Measurements from ENCODE around the gene ERMARD.

The ERMARD gene

DNA sequence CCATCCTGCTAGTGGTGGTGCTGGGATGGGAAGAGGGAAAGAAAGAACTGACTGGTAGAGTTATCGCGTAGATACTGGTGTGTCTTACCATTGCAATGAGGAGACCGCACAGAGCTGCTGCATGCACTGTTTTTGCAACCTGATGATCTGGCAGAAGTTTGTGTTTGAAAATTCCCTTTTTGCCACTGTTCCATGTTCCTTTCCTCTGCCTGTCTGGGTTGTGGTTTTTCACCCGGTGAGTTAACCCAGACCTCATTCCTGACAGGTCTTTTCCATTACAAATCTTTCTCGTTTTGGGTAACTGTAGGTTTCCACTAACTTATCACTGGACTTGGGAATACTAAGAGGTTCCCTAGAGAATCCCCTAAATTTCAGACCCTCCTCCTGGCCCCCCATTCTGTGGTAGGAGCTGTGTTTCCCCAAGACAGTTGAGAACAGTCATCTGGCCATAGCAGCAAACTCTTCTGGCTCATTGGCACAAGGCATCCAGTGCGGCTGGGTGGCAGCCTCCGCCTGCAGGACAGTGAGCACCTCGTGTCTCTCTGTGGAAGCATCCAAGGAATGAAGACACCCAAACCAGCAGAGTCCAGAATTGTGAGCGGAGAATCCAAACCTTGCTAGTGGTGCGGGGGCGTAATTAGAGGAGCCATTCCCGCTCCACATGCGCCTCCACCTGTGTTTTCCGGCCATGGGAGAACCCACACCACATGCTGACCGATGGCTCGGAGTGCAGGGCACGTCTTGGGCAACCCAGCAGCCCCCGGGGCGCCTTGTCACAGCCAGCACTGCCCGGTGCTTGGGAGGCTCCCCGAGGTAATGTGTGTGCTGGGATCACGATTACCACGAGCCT lies 32.8 kb downstream of the ERMARD start:
- no peak for DNase-seq (ENCODE audit: low spot score)

DNA sequence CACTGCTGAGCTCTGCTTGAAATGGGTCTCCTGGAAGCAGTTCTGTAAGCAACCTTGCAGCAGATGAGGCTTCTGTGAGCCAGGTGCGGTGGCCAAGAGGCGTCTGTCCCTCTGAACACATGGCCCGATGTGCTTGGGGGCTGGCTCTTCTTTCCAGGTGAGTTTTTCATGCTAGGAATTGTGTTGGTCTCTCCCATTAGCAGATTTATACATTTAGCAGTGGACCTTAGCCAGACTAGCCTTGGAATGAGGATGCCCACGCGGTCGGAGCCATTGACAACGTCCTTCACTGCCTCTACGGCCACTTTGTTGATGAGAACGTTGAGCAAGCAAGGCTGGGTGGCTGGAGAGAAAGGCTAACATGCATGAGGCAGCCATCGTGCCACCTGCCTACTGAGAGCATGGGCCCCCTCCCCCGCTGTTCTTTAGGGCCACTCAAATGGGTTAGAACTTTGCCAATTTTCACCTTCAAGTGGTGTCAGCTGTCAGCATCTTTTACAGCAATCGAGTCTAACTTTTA lies 33.5 kb downstream of the ERMARD start:
- DNase-seq (ENCODE audit: low spot score) = no peak

DNA sequence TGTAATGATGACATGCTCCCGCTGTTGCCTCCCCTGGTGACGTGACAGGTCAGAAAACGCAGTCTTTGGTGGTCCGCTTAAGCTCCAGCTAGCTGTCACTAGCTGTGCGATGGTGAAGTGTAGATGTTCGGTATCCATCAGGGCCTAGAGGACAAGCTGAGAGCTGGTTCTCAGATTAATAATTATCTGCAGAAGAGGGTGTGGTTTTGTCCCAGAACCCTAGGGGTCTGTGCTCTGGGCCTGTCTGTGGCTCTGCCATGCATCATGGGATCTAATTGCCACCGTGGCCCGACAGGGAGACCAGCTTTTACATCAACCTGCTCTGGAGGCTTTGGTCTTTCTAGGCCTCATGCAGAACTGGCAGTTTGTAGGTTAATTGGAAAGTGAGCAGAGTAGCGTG lies 34.1 kb downstream of the ERMARD start:
- no peak for DNase-seq (ENCODE audit: low spot score)

DNA sequence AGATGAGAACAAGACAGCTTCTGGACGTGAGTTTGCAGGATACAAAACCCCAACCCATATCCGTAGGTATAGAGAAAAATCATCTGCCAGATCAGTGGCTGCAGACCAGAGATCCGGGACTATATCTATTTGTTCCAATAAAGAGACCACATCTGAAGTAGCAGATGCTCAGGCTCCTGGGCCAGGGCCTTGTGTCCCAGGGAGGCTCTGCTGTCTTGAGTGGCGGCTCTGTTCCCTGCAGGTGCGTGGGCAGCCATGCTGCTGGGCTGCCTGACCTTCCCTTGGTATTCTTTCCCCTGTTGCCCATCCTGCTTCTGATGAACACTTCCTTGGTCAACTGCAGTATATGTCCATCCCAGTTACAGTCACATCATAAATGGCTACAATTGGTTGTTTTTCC lies 34.9 kb downstream of the ERMARD start:
- no peak for DNase-seq (ENCODE audit: low spot score)

DNA sequence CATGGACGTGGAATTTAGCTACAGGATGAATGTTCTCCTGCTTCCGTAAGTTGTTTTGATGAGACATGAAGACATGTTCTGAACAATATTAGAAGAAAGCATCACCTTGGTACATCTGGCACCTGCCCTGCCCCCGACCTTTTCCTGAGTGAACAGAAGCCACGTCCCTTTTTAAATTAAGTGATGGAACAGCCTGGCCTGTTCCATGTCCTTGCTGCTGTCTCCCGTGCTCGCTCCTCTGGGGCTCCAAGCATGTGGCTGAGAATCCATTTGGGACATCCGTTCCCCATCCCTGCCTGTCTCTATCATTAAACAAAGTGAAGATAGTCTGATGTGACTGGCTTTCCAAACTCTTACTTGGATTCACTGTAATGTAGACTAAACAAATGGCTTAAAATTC lies 36.4 kb downstream of the ERMARD start:
- DNase-seq (ENCODE audit: low spot score) = no peak

DNA sequence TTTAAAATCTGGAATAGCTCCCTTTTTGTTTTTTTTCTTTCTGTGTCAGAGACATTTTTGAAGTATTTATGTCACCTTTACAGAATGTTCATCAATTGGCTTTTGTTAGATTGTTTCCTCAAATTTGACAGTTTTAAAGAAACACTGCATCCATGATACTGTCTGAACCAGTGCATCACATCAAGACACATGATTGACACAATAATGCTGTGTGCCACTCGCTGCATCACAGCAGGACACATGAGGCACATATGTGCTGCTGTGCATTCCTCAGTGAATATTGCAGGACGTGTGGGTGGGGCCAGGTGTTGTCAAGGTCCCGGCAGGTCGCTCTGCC lies 37.4 kb downstream of the ERMARD start:
- DNase-seq (ENCODE audit: low spot score) = no peak

DNA sequence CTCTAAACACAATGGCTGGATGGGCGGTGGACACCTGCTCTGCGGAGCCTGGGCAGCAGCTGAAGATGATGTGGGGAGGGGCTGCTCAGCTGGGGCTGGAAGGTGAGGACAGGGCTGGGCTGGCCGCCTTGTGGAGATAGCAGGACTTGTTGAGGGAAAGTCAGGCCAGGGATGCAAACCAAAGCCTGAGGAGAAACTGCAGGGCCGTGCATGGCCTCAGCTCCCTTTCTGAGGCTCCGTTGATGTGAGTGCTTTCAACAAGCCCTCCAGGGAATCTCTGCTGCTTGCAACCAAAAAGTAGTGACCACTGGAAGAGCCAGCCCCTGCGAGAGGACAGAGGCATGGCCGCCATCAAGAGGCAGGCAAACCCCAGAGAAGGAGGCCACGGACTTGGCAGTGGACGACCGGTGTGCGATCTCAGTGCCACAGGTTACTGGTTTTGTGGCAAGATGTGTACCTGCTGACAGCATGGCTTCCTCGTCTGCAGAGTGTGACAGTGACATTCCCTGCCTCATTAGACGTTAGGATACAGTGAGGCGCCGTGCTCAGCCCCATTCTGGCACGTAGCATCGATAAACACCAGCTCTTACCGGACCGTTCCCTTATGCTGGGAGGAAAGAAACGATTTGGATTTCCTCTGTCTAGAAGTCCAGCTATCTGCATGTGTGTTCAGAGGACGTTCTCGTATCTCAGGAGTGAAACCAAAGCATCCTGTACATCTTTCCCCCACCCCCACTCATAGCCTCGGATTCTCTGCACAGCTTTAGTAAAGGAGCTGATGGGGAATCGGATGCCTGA lies 37.9 kb downstream of the ERMARD start:
- no peak for DNase-seq (ENCODE audit: low spot score)

DNA sequence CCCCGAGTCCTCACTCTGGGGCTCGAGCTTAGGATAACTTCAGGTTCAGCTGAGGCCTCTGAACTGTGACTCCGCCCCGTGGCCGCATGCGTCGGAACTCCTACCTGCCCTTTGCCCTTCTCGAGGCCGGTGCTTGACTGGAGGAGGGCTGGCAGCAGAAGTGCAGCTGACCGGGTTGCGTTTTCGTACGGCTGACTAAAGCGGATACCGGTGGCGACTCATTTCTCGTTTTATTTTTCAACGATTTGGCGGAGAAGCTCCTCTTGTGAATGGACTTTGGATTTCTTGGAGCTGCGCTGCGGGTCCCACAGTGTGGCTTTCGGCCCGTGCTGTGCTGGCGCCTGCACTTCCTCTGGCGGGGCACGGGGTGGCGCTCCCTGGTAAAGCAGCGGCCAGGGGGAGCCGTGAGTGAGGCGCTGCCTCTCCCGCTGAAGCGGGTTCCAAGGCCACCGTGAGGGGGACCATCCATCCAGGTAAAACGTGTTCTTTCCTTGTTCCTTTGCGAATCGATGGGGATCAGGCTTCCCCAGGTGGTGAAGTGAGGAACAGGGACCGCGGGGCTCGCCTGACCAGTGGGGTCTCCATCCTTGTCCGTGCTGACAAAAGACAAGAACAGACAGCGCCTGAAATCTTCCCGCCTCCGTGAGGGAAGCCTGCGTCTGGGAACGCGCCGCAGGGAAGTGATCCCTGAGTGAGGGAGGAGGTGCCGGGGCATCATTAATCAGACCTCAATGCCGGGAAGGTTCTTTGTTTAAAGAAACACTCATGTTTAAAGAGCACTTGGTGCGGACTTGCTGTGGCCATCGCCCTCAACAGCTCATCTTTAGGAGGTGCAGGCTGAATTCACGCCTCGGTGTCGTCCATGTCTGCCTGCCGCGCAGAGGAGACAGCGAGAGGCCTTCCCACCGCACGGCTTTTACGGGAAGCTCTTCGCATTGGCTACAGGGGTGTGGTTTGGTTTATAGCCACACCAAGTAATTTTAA lies 38.8 kb downstream of the ERMARD start:
- peak; percentile 87 for DNase-seq (ENCODE audit: low spot score)

DNA sequence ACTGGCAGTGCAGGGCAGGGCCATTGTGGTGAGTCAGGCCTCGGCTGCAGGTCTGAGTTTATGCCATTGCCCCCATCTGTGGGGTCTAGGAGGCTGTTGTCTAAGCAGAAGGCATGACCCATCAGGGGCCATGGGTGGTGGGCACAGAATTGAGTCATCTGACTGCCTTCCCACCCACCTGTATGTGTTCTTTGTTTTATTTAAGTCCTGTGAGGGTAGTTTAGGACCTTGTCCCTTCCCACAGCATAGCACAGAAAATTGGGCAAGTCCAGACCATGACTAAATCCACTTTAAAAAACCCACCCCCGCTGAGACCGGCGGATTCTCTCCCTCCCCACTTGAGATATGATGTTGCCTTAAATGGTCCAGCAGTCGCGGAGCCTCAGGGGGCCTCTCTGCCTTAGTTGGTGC lies 40.3 kb downstream of the ERMARD start:
- DNase-seq (ENCODE audit: low spot score) = no peak

DNA sequence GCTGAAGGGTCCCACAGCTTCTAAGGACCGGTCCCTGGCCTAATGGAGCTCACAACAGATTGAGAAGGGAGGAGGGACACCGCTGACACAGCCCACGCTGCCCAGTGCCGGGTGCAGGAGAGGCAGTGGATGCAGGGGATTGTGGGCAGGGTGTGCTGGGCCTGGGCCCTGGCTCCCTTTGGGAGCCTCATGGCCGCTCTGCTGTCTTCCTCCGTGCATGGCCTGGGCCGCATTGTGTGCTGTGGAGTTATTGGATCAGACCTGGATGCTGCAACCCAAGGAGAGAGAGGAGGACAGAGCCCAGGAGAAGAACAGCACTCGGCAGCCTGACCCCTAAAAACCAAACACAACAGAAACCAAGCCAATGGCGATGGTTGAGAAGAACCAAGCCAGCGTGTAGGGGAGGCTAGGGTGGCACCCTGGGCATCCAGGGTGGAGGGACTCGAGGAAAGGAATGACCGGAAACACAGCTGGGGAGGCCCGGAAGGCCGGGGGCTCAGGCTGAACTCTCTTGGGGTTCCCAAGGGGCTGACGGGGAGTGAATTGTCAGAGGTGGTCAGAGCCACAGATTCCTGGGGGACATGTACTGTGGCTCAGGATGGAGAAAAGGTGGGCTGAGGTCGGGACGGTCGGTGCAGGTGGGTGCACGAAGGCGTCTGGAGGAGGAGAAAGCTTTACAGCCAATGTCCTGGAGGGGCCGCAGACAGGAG lies 41.0 kb downstream of the ERMARD start:
- DNase-seq (ENCODE audit: low spot score) = no peak

DNA sequence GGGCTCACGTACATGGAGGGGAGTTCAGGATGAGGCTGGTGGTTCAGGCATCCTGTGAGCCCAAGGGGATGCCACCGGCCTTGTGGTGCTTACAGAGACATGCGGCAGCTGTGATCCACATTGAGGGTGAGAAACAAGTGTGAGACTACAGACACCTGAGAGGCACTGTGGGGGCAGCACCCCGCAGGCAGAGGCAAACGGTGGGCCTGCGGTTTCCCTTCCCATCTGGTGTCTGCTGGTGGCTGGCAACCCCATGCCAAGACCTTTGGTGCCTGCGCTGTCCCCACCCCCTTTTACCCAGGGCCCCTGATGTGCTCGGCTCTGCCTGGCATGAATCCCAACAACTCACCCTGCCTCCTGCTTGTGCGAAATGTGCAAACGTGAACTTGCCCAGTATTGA lies 42.0 kb downstream of the ERMARD start:
- no peak for DNase-seq (ENCODE audit: low spot score)

DNA sequence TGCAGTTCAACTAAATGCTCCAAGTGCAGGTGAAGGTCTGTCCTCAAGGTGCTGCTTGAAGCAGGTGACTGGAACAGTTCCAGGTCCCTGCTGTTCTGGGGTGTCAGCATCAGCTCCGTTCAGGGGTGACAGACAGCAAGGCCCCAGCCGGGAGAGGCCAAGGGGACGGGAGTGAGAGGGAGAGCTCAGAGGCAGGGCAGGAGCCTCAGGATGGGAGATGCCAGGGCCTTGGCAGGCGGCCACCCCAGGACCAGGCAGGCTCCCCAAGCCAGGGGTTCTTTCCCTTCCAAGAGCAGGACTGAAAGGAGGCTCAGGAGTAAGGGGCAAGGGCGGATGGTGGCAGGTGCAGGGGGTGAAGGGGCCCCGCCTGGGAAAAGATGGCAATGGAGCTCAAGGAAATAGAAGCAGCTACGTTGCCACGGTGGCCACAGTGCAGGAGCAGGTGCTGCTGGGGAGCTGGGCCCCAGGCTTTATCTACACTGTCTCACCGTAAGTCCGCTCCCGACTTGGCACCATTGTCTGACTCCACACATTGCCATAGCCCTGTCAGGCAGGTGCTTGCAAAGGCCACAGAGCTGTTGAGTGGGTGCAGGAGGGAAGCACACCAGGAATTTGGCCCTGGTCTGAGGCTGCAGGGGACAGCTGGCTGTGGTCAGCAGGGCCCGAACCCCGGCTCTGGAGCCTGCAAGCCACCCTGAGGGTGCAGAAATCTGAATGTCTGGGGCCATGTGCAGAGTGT lies 43.1 kb downstream of the ERMARD start:
- DNase-seq (ENCODE audit: low spot score) = no peak

DNA sequence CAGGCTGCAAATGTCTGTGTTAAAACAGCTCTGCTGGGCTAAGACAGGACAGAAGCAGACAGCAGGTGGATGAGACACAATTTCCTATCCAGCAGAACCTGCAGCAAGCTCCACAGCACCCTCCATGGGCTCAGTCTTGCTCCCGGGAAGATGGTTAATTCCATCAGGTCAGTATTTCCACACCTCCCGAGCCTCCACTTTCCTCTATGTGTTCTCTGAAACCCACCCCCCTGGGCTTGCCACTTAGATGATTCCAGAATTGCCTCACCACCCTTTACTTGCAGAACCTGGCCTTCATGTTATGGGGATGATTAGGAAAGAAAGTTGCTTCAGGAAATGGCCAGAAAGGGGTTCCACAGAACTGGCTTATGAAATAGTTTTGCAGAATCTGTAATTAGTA lies 43.8 kb downstream of the ERMARD start:
- no peak for DNase-seq (ENCODE audit: low spot score)

DNA sequence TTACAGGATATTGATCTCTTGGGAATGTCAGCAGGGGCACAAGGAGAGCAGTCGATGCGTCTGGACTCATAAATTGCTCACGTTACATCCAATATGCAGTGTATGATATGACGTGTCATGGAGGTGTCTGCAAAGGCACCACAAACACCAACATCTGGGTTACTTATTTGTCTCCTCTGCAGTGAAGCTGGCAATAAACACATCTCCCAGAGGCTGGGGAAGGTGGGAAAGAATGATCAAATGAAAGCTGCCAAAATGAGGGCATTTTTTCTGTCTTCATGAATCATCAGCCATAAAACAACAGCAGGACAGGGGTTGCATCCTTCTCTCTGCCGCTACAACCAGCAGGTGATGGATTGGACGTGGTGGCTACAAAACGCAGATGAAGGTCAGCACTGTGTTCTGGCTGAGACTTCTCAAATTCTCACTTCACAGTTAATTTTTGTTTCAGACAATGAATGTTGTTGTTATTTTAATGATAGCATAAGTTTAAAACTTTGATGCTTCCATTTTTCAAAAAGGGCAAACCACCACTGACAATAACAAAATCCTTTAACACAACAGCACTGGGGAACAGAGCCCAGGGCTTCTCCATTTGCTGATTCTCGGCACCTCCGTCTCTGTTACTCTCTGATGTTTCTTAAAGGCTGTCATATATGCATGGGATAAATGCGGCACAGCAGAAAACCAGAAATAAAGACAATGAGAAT lies 47.5 kb downstream of the ERMARD start:
- no peak for DNase-seq (ENCODE audit: low spot score)

DNA sequence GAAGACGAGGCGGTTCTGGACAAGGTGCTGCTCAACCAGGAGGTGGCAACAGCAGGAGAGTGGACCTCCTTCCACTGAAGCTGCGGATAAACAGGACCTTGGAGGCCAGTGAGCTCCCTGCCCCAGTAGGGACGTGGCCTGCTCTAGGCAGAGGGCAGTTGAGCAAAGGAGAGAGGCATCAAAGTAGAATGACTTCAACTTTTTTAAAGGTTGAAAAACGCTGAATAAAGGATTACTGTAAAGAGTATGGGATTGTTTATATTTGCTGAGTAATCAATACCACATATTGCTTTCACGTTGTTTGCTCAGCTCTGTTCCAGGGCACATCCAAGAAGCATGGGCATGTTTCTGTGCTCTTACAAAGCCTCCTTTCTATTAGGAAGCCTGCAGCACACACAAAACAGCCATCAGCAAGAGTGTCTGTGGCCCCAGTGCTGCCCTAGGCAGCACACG lies 48.1 kb downstream of the ERMARD start:
- peak; percentile 54 for DNase-seq (ENCODE audit: low spot score)

DNA sequence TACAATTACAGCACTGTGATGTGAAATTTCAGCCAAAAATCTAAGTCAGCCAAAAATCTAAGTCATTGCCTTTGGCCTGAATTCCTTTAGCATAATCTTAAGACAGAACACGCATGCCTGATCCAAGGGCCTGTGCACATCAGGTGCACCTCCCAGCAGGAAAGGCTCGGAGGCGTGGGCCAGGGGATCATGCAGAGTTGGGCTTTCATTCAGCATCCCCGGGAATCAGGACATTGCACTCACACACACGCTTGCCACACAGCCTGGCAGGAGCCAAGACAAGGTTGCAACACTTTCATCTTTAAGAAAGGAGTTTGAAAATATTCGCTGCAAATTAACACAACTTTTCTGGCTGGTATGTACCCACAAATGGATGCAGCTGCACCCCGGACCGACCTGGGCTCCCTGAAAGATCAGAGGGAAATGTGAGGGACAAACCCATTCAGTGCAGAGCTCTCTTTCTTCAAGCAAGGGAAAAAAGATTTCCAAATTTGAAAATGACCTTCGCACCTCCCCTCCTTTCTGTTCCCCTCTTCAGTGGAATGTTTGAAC lies 48.8 kb downstream of the ERMARD start:
- no peak for DNase-seq (ENCODE audit: low spot score)

DNA sequence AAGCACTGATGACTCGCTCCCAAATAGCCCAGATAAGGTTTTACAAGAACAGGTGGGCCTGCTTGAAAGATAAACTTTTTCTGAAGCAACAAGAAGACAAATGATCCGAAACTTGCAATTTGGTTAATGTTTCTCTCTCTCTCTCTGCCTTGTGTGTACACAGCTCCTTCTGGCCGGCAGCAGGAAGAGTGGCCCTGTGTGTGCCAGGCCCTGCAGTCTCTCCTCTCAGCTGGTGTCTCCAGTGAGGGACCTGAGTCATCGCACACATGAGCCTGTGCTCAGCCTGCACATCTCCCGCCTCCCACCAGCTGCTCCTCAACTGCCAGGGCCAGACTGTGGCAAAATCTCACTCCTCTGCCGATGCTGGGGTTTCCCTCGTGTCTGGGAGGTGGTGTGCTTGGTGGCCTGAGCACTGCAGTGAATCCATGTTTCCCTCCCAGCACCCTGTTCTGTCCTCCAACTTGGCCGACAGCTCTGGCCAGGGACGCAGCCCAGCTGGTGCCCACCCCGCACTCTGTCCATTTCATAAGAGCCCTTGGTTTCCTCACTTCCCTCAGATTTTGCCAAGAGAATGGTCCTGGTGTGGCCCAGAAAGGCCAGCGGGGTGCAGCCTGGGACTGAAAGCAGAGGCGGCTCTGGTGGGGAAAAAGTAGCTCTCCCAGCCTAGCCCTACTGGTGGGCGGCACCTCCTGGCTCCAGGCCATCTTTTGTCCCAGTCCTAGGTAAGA lies 49.4 kb downstream of the ERMARD start:
- DNase-seq (ENCODE audit: low spot score) = peak; percentile 79

DNA sequence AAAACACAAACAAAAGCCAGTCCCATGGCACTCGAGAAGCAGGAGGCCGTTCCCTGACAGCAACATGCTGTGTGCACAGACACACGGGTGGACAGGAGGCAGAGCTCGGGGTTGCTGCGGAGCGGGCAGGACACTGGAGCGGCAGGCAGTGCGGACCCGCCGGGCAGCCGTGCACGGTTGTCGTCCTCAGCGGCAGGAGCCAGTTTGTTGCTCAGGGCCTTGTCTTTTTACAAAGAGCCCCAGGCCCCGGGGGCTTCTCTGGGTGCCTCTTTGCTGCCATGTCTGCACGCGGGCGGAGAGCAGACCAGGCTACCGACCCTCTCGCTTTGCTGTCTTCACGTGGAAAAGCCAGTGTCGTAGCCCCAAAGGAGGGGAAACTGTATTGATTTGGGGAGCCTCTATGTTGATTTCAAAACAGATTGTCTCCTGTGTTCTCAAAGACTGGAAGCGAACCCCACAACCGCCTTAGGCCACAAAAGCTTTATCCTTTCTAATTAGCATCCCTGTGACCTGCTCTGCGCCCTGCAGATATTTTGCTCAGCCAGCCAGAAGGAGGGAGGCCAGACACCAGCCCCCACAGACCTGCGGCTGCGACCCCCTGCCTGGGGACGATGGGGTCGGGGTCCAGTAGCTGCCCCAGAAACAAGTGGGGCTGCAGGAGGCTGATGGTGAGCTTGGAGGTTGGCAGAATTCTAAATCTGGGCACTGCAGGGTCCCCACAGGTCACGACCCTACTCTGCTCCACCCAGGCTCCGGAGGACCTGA lies 50.2 kb downstream of the ERMARD start:
- no peak for DNase-seq (ENCODE audit: low spot score)
